ENCODE data around the gene BAIAP3.

DNA sequence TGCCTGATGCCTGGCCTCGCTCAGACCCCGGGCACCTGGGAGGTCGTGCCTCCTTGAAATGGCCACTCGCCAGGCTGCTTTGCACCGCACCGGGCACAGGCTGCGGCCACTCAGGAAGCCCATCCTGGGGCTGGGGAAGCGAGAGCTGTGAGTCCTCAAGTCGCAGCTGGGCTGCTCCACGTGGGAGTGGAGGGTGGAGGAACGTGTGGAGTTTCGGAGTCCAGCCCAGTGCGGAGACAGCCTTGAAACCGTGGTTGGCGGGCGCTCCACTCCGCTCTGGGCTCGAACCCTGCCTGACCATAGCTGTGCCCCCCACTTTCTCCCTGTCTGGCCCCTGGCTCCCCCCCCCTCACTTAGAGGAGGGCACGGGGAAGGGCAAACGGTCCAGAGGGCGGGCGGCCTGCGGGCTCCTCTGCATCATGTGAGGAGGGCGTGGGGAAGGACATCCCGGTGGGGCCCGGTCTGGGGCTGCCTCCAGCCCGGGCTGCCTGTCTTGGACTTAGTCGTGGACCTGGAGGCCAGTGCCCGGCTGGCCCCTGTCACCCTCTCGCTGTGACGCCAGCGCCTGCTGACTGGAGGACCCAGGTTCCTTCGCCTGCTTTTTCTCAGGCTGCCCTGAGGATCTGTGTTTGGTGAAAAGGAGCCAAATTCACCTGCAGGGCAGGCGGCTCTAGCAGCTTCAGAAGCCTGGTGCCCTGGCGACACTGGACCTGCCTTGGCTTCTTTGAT is 21.5 kb upstream of the BAIAP3 start:
- TF ChIP-seq, protein P1, sequence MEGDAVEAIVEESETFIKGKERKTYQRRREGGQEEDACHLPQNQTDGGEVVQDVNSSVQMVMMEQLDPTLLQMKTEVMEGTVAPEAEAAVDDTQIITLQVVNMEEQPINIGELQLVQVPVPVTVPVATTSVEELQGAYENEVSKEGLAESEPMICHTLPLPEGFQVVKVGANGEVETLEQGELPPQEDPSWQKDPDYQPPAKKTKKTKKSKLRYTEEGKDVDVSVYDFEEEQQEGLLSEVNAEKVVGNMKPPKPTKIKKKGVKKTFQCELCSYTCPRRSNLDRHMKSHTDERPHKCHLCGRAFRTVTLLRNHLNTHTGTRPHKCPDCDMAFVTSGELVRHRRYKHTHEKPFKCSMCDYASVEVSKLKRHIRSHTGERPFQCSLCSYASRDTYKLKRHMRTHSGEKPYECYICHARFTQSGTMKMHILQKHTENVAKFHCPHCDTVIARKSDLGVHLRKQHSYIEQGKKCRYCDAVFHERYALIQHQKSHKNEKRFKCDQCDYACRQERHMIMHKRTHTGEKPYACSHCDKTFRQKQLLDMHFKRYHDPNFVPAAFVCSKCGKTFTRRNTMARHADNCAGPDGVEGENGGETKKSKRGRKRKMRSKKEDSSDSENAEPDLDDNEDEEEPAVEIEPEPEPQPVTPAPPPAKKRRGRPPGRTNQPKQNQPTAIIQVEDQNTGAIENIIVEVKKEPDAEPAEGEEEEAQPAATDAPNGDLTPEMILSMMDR (IDR thresholded peaks at IDR 0.05): no peak
- TF ChIP-seq POLR2A (IDR thresholded peaks at IDR 0.05): no peak

All from Peyer's patch (tissue), 4 donors.